GM11168 (cell line): ENCODE data around the gene GABPA.
"Not testable (repeated sequence)": the region's sequence is repeated elsewhere in the genome, so short reads cannot be mapped to it uniquely, and the experiment has no call there.

Experiments used
- in situ Hi-C: fragments of 300-500 bp; cut with MboI; formaldehyde crosslinking; loops from one replicate; pipeline ENCODE4 v1.12.0; 2022; ENCODE audit warnings: low sequenced_read_pairs; ENCODE audit not compliant: unreplicated experiment

The GABPA gene

DNA sequence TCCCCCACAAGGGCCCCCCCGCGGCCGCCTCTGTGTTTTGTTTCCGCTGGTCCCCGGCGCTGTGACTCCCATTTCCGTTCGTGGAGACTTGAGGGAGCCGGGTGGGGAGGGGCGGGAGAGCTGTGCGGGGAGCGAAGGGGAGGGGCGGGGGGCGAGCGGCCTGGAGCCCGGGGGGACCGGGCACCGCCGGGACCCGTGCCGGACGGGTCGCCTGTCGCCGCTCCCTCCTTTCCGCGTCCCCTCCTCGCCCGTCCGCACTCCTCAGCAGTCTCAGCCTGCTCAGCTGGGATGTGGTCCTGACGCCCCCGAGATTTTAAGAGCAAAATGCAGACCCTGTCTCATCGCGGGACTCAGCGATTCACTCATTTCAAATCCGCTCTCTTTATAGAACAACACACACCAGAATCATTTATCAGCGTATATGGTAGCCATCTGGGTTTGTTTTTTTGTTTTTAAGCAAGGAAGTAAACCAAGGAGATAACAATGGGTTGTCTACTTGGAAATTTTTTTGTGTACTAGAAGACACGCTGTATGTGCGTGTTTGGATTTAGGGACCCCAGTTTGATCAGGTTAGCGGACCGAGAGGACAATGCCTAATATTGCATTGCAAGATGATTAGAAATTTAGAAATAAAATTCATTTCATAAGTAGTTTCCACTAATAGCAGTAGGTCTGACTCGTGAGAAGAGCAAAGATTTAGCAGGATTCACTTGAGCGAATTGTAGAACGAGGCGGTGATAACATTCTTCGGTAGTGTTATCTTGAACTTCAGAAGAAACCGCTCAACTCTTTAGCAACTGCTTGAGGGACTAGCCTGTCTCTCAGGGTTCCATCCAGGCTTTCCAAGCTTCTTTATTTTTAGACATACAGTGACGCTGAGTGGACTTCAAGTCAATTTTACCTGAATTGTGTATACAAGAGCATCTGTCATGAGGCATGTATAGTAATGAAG, 1.1 kb downstream of the GABPA start:
- in situ Hi-C loops: loop anchor here (25.0 kb wide), 1 partner anchor 324 kb away; no protein-coding TSS in a partner anchor

DNA sequence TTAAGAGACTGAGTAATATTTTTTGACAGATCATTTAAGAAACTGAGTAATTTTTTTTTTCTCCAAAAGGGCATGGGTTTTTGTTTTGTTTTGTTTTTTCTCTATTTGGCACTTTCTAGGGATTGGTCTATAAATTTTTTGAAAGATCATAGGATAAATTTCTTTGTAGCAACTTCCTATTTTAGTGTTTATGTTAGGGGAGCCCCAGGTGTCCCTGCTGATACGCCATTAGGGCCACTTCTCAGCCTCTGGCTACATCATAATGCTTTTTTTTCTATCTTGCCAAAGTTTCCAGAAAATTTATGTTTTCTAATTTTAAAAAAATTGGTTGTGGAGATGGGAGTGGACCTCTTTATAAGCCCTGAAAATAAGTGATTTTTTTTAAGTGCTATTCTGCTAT, 2.6 kb downstream of the GABPA start:
- in situ Hi-C loops: loop anchor here (25.0 kb wide), 1 partner anchor 325 kb away; no protein-coding TSS in a partner anchor

DNA sequence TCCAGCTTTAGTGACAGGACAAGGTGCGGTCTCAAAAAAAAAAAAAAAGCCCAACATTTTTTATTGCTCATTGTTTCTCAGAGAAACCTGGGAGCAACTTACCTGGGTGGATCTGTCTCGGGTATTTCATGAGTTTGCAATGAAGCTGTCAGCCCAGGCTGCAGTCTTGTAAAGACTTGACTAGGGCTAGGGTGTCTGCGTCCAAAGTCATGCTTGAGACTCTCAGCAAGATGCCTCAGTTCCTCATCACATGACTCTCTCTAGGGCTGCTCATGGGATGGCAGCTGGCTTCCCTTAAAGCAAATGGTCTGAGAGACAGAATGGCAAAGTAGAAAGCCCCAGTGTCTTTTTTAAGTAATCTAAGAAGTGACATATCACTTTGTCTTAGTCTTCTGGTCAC, 8.1 kb downstream of the GABPA start:
- in situ Hi-C loops: loop anchor here (25.0 kb wide), 1 partner anchor 331 kb away; no protein-coding TSS in a partner anchor

DNA sequence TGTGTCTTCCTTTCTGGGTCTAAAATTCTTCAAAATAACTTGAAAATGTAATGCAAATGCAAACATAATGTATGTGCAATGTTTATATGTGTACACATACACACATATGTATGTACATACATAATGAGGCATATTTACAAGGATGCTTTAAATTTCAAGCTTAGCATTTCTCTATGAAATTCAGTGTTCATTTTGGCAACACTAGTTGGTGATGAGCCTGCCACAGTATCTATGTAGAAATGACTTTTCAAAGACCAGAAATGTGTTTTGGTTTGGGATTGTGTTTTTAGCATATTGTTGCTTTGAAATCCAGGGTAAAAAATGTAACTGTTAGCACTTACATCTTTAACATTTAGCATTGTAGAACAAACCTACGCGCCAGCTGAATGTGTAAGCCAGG, 10.1 kb downstream of the GABPA start:
- in situ Hi-C loops: loop anchor here (25.0 kb wide), 1 partner anchor 333 kb away; no protein-coding TSS in a partner anchor

DNA sequence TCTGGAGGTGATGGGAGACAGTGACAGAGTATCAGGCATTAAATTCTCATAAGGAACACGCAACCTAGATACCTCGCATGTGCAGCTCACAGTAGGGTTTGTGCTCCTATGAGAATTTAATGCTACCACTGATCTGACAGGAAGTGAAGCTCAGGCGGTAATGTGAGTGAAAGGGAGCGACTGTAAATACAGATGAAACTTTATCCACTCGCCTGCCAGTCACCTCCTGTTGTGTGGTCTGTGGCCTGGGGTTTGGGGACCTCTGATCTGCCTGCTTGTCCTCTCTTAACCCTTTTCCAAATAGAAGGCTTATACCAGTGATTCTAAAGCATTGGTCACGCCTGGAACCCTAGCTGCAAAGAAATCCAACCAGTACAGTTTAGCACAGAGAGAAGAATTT, 15.3 kb downstream of the GABPA start:
- in situ Hi-C loops: no loop called here

DNA sequence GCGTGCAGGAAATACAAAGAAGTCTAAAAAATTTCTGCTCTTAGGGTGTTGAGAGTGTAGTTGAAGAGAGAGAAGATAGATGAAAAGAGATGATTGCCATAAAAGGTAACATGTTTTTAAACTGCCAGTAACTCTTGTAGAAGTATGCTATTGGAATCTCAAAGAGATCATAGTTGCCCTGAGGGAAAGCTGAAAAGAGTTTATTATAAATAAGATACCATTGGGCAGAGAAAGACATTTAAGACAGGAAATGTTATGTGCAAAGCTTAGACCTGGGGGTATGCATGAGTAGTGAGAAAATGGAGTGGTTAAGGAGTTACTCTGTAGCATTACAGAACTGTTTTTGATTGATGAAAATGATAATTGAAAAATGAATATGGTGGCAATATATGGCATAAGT, 17.6 kb downstream of the GABPA start:
- in situ Hi-C loops: no loop called here

DNA sequence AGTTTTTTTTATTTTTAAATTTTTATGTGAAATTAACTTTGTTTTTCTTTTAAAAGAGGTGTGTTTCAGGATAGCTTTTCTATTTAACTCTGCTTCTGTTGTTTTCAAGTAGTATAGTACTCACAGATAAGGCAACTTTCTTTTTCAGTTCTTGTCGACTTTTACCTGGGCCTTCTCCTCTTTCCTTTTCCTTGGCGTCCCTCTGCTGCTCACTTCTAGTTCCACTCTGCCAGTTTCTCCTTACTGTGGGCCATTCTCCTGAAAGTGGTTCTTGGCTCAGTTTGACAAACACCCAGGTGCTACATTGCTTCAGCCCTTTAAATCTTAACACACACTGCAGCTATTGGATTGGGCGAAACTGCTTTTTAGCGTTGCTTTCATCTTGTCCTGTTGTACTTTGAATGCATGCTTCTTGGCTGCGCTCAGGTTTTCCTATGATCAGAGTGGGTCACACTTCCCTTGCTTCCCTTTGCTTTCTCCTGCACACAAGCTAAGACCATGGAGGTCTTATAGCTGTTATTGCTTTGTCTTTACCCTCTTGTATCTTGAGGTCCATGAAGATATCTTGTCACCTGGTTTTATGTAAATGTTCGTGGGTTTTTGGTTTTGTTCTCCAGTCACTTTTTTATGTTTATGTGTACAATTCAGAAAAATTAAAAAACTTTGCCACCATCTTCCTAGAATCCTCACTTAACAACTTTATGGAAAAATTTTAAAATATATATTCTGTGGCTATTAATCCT, 21.6 kb downstream of the GABPA start:
- in situ Hi-C loops: no loop called here

DNA sequence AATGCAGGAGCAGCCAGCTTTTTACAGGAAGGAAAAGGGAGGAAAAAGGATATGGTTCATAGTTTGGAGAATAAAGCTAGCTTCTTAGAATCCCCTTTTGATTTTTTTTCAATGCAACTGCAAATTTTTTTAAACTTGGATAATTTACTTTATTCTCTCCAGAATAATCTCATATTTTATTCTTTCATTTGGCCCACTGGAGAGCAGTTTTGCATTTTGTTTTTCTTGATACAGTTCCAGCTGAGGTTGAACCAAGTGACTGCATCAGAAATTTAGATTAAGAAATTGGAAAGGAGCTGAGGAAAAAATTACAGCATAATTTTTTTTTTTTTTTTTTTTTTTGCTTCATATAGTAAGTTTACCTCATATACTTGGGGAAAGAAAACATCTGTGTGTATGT, 22.8 kb downstream of the GABPA start:
- in situ Hi-C loops: no loop called here

DNA sequence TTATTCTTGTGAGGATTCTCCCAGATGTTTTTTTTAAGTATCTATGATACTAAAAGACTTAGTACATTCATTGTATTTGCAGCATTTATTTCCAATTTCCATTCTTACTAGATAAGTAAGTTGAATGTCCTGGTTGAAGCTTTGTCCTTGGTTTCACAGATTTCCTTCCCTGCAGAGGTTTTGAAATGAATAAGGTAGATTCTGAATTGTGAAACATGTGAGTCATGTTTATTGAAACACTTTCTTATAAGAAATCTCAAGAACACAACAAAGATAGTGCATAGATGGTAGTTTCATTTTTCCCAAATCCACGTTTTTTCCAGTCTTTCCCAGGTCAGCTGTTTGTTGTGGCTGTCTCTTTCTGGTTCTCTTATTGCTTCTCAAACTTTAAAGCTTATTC, 24.8 kb downstream of the GABPA start:
- in situ Hi-C loops: no loop called here

DNA sequence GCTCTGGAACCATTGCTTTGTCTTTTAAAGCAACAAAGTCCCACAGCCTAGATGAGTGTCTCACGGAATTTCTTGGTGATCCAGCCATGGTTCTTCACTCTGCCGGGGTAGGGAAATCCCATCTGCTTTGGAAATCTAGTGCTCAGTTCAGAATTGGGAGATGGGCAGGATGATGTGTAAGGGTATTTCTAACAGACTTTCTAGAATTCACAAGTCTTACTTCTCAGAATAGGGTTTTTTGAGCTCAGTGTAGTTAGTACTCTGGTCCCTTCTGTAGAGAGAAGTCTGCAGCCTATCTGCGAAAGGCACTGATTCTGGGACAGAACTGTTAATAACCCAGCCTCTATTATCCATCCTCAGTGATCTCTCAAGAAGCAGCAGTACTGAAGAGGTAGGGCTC, 25.3 kb downstream of the GABPA start:
- in situ Hi-C loops: no loop called here

DNA sequence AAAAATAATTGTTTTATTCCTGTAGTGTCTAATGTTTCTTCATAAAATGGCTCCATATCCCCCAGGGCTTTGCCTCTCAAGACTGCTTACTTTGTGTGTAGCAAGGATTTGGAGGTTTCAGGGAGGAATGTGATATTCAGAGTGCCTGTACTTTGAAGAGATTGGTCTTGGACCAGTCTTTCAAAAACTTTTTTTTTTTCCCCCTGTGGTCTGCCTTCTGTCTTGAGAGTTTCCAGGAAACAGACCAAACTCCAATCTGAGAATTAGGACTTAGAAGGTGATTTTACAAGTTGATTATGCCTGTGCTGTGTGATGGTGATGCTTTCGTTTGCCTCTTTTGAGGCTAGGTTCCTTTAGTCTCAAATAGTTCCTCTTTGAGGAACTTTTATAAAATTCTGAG, 25.9 kb downstream of the GABPA start:
- in situ Hi-C loops: no loop called here

DNA sequence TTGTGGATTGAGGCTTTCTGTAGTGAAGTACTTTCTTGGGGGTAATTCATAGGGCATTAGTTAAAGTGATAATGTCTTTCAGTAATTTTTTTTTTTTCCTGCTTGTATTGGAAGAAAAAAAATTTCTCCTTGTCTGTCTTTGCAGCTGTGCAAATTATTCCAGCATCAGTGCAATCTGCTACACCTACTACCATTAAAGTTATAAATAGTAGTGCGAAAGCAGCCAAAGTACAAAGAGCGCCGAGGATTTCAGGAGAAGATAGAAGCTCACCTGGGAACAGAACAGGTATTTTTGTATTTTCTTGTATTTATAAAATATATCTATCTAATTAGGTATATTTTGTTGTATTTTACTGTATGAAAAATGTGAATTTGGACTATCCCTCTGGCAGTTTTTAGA, 29.3 kb downstream of the GABPA start:
- in situ Hi-C loops: no loop called here

DNA sequence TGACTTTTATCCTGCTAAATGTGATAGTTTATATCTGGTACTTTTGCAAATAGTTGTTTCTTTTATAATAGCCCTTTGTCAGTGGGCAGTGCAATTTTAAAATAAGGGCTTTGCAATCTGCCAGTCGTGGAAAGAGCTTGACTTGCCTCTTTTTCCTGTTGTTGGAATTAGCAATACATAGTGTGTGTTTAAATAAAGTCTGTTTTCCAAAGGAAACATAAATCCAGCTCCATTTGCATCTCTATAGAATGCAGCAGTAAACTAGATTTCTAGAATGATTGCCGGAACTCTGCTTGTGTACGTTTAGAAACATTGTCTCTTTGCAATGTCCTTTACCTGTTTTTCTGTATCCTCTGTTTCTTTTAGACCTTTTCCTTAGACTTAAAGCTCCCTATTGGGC, 33.1 kb downstream of the GABPA start:
- in situ Hi-C loops: no loop called here

DNA sequence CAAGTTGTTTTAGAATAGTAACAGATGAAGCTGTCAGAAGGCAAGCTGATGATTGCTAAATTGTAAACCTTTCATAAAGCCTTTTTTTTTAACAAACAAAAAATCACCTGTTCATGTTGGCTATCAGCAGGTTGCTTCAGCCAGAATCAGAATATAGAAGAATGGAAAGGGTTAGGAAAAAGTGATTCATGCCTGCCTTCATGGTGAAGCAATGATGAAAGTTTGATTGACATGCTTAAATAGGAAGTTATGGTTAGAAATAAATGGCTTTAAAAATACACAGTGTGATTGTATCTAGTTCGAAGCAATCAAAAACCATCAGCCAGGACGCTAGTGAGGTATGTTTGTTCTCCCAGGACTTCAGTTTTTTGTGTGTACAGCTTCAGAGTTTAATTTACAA, 37.9 kb downstream of the GABPA start:
- in situ Hi-C loops: no loop called here

DNA sequence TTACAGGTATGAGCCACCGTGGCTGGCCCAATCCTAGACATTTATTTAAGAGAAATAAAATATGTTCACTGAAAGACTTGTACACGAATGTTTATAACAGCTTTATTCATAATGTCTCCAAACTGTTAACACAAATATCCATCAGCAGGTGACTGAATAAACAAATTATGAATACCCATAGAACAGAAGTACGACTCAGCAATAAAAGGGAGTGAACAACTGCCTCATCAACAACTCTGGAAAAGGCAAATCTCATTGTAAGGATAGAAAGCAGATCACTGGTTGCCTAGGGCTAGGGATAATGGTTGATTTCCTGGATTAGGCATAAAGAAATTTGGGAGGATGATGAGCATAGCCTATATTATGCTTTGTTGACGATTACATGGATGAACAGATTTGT, 41.7 kb downstream of the GABPA start:
- in situ Hi-C loops: no loop called here

DNA sequence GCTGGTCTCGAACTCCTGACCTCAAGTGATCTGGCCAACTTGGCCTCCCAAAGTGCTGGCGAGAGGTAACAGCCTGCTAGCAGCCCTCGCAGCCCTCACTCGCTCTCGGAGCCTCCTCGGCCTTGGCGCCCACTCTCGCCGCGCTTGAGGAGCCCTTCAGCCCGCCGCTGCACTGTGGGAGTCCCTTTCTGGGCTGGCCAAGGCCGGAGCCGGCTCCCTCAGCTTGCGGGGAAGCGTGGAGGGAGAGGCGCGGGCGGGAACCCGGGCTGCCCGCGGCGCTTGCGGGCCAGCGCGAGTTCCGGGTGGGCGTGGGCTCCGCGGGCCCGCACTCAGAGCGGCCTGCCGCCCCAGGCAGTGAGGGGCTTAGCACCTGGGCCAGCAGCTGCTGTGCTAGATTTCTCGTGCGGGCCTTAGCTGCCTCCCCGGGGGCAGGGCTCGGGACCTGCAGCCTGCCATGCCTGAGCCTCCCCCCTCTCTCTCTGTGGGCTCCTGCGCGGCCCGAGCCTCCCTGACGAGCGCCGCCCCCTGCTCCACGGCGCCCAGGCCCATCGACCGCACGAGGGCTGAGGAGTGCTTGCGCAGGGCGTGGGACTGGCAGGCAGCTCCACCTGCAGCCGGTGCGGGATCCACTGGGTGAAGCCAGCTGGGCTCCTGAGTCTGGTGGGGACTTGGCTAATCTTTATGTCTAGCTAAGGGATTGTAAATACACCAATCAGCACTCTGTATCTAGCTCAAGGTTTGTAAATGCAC, 43.5 kb downstream of the GABPA start:
- in situ Hi-C loops: not testable (repeated sequence)

DNA sequence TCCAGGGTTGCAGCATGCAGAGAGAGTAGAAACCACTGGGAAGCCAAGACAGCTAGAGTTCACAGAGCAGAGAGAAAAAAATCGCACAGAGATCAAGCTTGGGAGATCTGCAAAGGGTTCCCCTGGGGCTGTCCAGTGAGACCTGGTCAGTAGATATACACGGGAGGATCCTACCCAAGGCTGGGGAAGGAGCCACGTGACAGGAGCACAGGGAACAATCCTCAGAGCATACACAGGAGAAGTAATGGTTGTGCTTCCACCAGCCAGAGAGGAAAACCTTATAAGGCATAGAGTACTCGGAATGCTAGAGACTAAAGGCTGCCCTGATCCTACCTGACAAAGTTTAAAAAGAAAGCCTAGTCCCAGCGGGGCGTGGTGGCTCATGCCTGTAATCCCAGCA, 53.9 kb downstream of the GABPA start:
- in situ Hi-C loops: no loop called here

DNA sequence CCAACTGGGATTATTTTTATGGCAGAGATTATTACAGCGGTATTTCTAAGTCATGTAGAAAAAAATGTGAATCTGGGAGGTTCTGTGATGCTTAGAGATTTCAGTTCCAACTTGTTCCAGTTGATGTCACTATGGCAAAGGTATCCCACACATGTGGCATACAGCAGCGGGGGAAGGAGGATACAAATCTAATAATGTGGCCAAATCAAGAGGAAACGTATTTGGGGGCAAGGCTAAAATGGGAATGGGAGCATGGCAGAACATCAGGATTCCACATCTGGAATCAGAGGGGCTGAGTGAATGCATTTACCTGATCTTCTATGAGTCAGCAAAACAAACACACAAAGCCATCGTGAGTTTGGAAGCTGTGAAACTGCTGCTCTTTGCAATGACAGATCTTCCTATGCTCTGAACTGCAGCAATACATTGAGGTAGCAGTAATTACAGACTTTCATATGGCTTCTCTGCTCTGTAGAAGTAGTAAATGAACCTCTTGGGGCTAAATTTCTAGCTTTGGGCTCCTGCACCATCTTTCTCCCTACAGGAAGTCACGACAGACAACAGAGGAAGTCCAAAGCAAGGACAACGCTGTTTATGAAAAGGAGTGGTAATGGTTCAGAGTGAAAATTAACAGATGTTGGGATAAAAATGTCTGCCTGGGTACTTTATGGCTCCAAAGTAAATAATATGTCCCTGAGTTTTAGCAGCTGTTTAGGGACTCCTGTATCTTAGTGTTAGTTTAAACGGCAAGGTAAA, 55.5 kb downstream of the GABPA start:
- in situ Hi-C loops: no loop called here

DNA sequence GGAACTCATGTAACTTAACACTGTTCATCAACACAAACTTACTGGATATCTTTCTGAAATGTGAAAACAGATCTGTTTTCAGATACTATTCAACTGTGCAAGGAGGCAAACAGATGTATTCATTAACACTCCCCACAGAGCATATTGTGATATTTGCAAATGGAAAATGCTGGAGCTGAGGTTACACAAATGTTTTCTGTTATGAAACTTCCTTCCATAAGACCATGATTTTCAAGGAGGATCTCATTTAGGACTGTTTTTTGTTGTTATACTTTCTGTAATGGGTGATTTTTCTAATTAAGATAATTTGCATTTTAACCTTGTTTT, 56.1 kb downstream of the GABPA start:
- in situ Hi-C loops: no loop called here

DNA sequence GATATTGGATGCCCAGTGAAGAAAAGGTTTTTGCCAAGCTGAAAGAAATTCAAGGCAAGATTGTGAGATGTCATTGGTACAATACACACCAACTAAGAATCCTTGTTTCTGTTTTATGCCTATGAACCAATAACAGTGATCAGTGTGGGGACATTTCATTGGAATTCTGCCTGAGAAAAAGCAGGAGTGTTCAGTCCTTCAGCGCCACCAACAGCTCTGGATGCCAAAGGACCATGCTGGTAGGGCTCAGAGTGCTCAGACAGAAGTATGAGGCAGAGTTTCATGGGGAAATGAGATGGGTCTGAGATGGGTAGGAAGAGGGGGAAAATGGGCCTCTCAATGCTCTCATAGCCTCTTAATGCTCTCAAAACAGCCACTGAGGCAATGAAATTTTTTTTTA, 56.5 kb downstream of the GABPA start:
- in situ Hi-C loops: no loop called here
